Stimulated activated CD8-positive, alpha-beta memory T cell treated with anti-CD3 and anti-CD28 coated beads, Interleukin-15, amount 100 ng/mL, for 4 hours (primary cell): Measurements from ENCODE around the gene AKT1S1.

Experiments used
- DNase-seq, 2 donors: peaks; one replicate each; pipeline ENCODE4 v3.0.0-alpha.2; 2020; ENCODE audit warnings: low read depth in 2 of 2

The AKT1S1 gene

DNA sequence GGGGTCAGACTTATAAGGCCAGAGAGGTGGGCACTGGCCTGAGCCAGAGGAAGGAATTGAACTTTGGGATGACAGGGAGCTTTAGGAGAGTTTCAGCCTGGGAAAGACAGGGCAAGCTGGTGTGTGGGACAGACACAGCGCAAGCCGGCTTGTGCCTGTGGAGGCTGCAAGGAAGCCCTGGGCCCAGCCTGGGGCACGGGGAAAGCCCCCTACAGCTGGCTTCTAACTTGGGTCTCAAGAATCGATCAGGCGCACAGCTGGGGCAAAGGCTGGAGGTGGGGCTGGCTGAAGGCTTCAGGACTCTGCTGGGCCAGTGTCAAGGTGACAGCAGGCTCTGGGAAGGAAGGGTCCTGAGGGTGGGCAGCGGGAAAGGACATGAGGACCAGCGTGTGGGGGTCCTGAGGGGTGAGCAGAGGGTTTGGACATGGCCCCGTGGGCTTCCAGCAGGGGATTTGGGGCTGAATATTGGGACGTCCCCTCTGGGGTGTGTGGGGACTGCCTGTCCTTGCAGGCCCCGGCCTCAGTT lies 23.2 kb downstream of the AKT1S1 start:
- DNase-seq, result no peak

GRCh38 chr19:49852631-49853126 lies 24.5 kb downstream of the AKT1S1 start:
- DNase-seq, result no peak

DNA sequence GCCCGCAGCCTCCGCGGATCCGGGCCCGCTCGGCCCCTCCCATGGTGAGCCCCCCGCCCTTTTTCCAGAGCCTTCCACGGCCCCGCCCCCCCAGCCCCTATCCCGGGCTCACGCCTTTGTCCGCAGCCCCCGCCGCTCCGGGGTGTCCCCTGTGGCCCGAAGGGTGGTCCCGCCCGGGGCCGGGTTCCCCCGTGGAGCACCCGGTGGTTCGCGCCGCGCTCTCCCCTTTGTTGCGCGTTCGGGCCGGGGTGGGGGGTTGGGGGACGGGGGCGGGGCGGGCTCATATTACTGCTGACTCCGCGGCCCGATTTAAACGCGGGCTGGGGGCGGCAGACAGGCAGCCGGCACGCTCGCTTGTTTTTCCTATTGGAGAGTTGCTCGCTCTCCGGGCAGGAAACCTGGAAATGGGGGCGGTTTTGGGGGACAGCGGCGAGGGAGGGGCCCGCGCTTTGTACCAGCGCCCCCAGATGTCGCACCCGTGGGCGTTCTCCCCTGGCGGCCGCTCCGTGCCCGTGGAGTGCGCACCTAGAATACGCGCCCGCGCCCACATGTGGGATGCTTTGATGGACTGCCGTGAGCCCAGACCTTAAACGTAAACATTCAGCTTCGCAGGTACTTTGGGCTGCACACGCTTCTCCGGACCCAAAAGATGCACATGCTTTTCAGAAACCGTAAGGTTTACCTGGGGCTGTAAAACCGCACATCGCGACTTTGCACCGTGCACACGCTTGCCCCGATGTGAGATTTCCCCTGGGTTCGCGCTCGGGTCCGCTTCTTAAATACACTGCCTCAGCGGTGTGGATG lies 25.5 kb downstream of the AKT1S1 start:
- DNase-seq, result no peak

- peak; percentile 66 to 73 for DNase-seq
Measured at GRCh38 chr19:49850487-49851342, 26.4 kb downstream of the AKT1S1 start, which contains the start of gene PTOV1. TSS of gene PTOV1 (plus strand) at chr19:49851159.

DNA sequence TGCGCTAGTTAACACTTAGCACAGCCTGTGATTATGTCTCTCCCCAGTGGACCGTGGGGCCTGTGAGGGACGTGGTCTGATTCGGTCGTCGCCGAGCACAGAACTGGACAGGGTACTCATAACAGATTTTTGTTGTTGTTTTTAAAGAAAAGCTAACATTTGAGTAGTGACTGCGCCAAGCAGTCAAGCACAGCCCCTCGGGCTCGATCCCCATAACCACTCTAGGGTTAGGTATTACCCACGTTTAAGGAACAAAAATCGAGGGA lies 27.0 kb downstream of the AKT1S1 start:
- DNase-seq, result no peak

DNA sequence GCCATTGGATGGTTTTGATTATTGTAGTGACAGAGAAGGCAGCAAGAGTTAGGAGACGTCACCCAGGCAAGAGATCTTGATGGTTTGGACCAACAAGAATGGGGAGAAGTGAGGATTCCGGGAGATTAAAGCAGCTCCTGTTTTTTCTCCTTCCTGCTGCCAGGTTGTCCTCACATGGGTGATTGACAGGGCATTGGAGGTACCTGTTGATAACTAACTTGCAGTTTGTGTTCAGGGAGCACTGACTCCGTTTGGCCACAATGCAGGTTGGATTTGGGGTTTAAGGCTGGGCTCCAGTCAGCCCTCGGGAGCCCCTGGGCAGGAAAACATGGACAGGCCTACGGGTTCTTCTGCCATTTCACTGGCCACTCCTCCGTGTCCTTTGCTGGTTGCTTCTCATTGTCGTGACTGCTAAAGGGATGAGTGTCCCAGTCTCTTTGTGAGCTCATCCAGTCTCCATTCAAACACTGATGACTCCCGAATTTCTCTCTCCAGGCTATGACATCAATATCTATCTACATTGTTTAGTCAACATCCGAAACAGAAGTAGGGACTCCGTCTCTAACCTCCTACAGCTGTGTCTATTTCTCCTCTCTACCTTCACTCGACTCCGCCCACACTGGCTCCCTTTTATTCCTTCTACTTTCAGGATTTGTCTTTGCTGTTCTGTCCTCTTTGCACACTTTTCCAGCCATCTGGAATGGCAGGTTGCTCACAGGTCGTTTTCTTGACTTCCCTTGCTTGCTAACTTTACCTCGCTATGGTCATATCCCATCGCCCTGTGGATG lies 27.5 kb downstream of the AKT1S1 start:
- DNase-seq, result no peak

DNA sequence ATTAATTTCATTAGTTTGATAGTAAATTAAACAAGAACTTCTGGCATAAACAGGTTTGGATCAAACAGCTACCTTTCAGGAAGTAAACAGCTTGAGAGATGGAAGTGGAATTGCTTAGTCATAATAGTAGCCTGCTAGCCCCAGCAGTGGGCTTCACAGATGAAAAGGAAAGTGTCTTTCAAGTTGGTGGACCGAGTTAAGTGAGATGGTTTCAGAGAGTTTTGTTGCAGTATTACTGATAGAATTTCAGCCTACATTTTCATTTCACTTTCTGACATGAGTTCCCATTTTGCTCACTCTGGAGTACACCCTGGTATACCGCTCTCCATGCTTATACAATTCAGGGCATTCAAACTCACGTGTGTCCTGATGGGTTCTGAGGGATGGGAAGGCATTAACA lies 28.2 kb downstream of the AKT1S1 start:
- DNase-seq, result no peak

DNA sequence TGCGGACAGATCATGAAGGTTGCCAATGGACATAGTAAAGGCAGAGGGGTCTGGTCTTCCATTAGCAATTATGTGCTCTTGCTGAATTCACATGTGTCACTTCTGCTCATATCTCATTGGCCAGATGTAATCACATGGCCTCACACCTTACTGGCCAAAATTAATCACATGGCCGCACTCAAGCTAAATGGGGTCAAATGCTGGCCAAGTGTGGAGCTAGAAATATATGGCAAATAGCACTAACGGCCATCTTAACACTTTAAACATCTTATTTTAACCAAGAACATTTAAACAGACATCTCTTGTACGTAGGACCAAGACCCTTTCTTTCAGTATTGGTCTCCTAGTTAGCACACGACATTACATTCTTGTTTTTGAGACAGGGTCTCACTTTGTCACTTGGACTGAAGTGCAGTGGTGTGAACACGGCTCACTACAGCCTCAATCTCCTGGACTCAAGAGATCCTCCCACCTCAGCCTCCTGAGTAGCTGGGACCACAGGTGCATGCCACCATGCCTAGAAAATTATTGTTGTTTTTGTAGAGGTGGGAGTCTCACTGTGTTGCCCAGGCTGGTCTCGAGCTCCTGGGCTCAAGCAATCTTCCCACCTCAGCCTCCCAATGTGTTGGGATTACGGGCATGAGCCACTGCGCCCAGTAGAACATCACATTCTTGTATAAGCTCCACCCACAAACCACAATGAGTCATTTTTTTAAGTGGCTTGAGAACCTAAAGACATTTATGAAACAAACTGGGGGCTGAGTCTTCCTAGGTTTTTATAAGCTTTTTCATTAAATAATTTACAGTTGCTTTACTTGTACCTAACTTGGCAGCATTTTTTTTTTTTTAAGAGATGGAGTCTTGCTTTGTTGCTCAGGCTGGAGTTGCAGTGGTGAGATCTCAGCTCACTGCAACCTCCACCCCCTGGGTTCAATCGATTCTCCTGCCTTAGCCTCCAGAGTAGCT lies 29.1 kb downstream of the AKT1S1 start:
- no peak for DNase-seq

GRCh38 chr19:49846408-49846807 lies 30.7 kb downstream of the AKT1S1 start:
- no peak for DNase-seq

- DNase-seq, result no peak
Measured at GRCh38 chr19:49845414-49845813, 31.7 kb downstream of the AKT1S1 start.

GRCh38 chr19:49844138-49845095 lies 32.7 kb downstream of the AKT1S1 start:
- no peak for DNase-seq

DNA sequence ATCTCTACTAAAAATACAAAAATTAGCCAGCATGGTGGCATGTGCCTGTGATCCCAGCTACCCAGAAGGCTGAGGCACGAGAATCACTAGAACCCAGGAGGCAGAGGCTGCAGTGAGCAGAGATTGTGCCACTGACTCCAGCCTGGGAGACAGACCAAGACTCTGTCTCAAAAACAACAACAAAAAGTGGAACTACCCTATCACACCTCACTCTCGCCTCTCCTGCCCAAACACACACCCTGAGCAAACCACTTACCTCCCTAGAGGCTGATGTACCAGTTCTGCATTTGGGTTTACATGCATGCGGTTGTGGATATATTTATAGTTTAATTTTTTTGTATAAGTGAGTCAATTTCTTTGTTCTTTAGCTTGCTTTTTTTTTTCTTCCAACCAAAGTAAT lies 33.9 kb downstream of the AKT1S1 start:
- DNase-seq, result no peak

DNA sequence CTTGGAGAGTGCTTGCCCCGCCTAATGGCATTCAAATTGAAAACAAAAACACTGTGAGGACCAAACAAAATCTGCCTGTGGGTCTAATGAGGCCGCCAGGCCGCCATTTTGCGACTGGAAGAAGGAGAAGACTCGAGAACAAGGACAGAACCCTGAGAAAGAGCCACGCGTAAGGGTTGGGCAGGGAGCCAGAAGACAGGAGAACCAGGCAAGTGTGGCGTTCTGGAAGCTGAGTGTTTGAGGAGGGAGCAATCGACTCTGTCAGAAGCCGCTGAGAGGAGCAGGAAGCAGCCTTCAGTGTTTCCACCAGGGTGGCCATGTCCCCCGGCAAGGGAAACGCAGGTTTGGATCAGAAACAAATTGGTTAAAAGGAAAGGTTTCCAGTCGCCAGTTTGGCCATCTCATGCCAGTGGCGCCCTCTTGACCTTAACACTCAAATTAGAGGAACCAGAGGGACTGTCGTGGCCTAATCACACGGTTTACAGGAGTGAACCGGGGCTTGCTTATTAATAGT lies 36.4 kb downstream of the AKT1S1 start:
- DNase-seq, result no peak

- DNase-seq, result no peak
Measured at GRCh38 chr19:49840321-49840720, 36.8 kb downstream of the AKT1S1 start.

GRCh38 chr19:49839713-49840112 lies 37.4 kb downstream of the AKT1S1 start:
- DNase-seq, result no peak

GRCh38 chr19:49838885-49839588 lies 38.1 kb downstream of the AKT1S1 start:
- DNase-seq, result no peak

DNA sequence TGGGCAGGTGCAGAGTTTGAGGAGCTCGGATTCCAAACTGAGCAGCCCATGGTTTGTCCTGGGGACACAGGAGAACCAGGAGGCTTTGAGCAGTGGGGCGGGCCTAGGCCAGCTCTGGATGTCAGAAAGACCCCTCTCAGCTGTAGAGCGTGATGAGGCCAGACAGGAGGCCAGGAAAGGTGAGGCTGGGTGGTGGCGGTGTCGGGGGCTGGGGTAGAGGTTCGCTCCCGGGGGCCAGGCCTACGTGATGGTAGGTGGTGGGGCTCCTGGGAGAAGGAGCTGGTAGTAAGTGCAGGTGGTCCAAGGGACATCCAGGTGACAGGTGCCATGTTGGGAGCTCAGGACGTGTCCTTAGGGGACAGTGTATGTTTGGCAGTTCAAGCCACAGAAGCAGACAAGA lies 39.7 kb downstream of the AKT1S1 start:
- DNase-seq, result no peak

GRCh38 chr19:49837009-49837310 lies 40.2 kb downstream of the AKT1S1 start:
- no peak for DNase-seq
